NCI-H748 (cell line): ENCODE data around the gene TJP2.

Experiments used
- DNase-seq: peaks from one replicate; lab custom pipeline; 2025; ENCODE audit not compliant: unreplicated experiment; lab: John Stamatoyannopoulos, UW

The TJP2 gene

DNA sequence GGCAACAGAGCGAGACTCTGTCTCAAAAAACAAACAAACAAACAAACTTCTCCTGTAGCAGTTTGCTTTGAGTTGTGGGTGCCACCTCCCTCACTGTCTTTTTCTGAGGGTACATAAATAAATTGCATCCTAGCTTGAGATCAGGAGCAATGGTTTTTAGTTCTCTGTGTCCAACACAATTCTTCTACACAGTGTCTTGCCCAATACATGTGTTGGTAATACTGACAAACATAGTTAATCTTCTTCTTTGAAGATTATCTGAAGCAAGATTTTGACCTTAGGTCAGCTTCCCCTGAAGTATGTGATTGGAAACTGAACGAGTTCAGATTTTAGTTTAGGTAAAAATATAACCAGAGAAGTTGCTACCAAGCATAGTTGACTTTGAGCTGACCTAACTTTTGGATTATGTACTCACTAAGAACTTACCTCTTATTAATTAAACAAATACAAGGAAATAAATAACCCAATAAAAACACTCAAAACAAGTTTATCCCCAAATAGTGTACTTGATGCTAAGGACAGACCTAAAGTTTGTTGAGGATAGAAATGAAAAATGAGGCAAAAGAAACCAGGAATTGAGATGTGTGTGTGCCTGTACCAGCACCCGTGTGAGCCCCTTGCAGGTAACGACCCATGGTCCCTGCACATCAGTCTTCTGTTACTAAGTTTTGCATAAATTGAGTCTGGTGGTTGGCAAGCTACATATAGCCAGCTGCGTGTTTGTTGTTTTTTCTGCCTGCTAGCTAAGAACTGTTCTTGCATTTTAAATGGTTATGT lies 16.2 kb downstream of the TJP2 start:
- DNase-seq, result no peak

DNA sequence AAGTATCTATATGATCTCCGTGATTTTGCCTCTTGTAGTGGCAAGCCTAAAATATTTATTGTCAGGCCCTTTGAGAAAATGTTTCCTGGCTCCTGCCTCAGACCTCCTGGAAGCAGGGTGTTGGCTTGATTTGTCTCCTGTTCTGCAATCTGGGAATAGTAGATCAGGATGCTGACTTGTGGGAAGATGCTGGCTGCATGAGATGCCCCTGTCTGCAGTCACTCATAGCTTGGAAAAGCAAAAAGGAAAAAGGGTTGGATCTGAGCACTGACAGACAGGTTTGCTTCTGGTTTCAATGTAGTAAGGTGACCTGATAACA lies 16.7 kb downstream of the TJP2 start:
- DNase-seq, result no peak

DNA sequence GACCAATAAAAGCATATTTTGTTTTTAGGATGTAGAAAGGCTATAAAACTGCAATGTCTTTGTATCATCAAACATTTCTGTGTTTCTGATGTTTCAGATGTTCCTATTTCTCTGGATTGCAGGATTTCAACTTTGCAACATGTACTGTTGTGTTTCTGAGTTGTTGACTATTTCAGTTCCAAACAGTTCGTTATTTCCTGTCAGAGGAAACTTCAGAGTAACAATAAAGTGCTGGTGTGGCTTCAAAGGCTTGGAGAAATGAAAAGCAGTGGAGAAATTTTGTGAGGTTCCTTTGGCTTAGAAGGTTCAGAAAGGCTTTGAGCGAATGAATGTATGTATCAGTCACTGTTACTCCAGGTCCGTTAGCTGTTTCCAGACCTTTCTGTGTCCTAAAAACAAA lies 17.2 kb downstream of the TJP2 start:
- no peak for DNase-seq

DNA sequence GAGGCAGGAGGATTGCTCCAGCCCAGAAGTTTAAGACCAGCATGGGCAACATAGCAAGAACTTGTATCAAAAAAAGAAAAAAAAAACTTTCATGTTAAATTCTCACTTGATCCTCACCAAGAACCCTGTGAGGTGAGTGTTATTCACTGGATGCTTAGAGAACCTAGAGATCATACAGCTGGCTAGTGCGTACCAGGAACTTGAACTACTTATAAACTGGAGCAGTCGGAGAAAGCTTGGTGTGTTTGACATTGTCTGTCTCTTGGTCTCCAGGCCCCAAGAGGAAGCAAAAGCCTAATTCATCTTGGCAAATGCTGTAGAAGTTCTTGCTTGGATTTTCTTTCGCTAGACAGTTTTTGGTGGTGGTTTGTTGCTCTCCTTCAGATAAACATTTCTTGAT lies 18.1 kb downstream of the TJP2 start:
- no peak for DNase-seq

- peak; percentile 67 for DNase-seq
These were observed 19.6 kb downstream of the TJP2 start for GRCh38 chr9:69193685-69194032.

DNA sequence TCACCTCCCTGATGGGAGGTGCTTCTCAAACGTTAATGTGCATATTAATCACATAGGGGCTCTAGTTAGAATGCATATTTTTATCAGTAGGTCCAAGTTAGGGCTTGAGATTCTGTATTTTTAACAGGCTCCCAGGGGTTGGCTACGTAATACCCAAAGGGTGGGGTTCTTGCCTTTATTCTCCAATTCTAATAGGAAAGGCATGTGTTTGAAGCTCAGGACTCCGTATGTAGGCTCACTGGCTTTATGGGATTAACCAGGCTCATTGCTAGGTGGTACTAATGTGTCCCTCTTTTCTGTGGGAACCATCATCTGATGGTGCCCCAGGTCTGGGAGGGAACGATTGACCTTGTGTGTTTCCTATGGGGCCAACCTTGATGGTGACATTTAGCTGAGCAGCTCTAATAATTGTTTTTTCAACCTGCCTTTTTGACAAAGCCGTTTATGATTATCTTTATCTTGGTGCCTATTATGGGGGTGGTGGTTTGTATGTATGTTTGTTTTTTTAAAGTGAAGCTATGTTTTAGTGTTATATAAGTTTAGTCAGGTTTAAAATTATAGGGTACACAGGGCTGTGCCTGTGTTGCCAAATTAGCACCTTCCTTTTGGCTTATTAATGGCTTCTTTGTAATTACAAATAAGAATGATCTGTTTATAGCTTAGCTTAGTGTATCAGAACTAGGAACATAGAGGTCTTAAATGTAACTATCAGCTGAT lies 20.8 kb downstream of the TJP2 start:
- no peak for DNase-seq

DNA sequence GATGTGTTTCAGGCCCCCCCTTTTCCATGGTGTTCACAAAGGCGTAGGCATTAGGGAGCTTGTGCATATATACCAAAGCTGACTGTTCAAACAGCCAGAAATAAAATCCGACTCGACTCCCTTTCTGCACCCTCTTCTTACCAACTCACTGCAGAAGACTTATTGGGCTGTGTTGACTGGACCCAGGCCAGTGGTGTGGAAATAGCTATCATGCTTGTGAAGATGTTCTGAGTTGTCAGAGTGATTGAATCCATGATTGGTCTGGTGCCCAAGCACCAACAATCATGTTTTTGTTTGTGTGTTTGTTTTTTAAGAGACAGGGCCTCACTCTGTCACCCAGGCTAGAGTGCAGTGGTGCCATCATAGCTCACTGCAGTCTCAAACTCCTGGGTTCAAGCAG lies 21.6 kb downstream of the TJP2 start:
- no peak for DNase-seq

DNA sequence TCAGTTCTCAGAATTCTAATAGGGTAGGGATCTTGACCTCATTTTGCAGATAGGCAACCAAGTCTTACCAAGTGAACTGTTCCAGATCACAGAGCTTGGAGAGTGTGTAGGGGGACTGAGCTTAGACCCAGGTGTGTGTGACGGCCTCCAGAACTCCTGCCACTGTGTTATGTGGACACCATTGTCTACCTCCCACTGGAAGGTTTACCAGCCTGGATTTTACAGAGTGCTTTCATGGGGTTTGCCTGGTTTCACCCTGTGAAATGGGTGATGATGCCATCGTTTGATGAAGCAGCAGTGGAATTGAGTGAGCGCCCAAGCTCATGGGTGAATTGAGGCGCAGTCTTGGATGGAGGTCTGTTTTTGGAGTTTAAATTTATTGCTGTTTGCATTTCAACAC lies 23.6 kb downstream of the TJP2 start:
- no peak for DNase-seq

GRCh38 chr9:69198521-69199220 lies 24.6 kb downstream of the TJP2 start:
- no peak for DNase-seq

DNA sequence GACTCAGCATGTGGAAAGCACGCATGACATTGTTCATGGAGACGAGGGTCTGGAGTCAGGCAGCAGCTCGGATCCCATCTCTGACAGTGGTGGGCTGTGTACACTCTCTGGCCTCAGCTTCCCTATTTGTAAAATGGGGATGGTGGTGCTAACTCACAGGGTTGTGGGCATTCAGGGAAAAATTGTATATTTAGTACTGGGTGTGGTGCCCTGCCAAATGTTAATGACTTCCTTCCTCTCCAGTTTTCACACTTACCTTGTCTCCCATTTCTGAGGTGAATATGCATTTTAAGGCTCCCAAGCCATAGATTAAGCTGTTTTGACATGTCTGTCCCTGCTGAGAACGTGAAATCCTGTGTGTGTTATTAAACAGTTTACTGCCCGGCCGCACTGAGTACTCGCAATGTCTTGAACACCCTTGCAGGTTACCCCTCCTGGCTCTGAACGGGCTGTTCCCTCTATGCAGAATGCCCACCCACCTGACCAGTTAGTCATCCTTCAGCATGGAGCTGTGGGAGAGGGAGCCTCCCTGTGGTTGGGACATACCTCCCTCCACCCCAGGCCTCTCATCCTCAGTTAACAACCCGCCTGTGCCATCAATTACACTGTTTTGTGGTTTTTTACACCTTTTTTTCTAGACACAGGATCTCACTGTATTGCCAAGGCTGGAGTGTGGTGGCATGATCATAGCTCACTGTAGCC lies 25.8 kb downstream of the TJP2 start:
- DNase-seq, result no peak

DNA sequence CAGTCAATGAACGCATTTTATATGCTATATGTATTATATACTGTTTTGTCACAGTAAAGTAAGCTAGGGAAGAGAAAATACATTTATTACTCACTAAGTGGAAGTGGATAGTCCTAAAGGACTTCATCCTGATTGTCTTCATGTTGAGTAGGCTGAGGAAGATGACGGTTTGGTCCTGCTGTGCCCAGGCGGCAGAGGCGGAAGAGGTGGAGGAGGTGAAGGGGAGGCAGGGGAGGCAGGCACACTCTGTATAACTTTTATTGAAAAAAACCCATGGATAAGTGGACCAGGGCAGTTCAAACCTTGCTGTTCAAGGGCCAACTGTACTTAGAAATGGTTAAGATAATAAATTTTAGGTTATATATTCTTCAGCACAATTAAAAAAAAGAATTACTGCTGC lies 28.5 kb downstream of the TJP2 start:
- DNase-seq, result no peak

DNA sequence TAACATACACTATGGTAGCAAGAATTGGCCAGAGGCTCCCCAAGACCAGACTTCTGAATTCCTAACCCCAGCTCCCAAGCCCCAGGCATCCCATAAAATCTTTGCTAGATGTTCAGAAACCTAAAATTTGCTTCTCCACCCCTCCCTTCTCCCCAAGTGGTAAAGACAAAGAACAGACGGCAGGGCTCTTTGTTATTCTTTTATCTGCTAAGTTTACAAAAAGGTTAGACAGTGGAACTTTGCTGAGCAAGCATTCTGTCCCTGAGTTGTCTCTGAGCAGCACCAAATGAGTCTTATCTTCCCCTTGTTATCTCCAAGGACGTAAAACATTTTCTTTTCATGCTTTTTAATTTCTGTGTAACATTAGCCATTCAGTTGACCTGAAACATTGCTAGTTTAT lies 30.2 kb downstream of the TJP2 start:
- no peak for DNase-seq

GRCh38 chr9:69204849-69205248 lies 30.8 kb downstream of the TJP2 start:
- no peak for DNase-seq

DNA sequence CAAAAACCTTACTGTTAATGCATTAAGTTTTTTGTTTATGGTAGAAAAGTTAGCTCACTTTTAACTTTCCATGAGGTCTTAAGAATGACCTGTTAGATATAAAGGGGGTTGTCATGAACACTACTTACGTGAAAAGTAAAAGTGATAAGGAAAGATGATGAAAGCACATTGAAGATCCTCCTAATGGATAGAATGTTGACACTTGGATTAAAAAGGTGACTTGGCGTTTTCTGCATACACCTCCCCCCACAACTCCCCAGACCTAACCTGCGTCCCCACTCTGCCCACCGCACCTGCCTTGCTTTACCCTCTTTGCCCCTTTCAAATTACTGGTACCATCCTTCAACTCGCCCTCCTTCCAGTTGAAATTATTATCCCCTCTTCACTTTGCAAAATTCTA lies 32.0 kb downstream of the TJP2 start:
- DNase-seq, result no peak

GRCh38 chr9:69207503-69207902 lies 33.4 kb downstream of the TJP2 start:
- no peak for DNase-seq

DNA sequence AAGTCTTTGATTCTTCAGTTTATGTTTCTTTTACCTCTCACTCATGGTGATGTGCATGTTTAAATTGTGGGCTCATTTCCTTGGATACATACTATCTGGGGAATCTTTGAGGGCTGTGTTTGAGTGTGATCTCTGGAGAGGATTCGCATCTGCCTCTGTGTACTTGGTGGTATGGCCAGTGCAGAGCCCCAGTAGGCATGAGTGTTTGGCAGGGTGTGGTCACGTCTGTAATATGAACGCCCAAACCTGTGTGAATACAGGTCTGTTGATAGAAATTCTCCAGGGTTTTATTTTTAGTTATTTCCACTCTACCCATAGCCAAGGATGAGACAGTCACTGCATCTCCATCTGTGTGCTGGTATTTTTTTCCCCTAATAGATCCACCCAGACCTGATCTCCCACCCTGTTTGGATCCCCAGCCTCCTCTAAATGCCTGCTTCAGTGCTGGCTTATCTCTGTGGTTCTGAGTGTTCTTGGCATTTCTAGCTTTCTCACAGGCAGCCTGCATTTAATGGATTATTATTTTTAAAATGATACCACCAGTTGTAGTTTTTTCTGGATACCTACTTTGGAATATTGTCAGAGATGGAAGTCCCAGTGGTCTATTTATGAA lies 37.5 kb downstream of the TJP2 start:
- DNase-seq, result peak; percentile 34

GRCh38 chr9:69213647-69214046 lies 39.6 kb downstream of the TJP2 start:
- no peak for DNase-seq

DNA sequence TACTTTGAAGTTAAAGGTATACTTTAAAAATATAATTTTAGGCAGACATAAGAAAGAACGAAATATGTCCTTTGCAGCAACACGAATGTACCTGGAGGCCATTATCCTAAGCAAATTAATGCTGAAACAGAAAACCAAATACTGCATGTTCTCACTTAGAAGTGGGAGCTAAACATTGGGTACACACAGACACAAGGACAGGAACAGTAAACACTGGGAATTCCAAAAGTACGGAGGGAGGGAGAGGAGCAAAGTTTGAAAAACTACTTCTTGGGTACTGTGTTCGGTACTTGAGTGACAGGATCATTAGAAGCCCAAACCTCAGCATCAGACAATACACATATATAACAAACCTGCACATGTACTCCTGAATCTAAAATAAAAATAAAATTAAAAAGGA lies 40.9 kb downstream of the TJP2 start:
- DNase-seq, result no peak

GRCh38 chr9:69215774-69216485 lies 41.9 kb downstream of the TJP2 start:
- no peak for DNase-seq

GRCh38 chr9:69218166-69218565 lies 44.1 kb downstream of the TJP2 start:
- DNase-seq, result peak; percentile 94

DNA sequence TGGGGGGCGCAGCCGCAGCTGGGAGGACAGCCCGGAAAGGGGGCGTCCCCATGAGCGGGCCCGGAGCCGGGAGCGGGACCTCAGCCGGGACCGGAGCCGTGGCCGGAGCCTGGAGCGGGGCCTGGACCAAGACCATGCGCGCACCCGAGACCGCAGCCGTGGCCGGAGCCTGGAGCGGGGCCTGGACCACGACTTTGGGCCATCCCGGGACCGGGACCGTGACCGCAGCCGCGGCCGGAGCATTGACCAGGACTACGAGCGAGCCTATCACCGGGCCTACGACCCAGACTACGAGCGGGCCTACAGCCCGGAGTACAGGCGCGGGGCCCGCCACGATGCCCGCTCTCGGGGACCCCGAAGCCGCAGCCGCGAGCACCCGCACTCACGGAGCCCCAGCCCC lies 47.0 kb downstream of the TJP2 start:
- DNase-seq, result no peak
